ENCODE data around the gene VCL. TPM values are rescaled to one million over a fixed set of nuclear protein-coding genes. Genes with fewer than 3 reads are reported as not detected.

VCL gene
- total RNA-seq, 1 experiment from 2014 or later: 291 TPM

GRCh38 chr10:74006269-74006668 lies 8.4 kb downstream of the VCL start:
- Histone ChIP-seq H3K14ac (ENCODE audit: insufficient read depth, low read length) (no peak overlapping the region), H2BK20ac (ENCODE audit: low read depth, low read length, poor library complexity, severe bottlenecking) (no peak overlapping the region), H2AFZ (ENCODE audit: low read length) (no peak overlapping the region), H4K8ac (replicated peaks; ENCODE audit: insufficient read length, low read depth, low read length) (no peak overlapping the region), H2BK12ac (ENCODE audit: insufficient read length, low read depth, low read length) (no peak overlapping the region), H4K5ac (ENCODE audit: insufficient read length, low read depth, low read length) (no peak overlapping the region), H3K4me2 (ENCODE audit: insufficient read depth, insufficient read length, low read length) (no peak overlapping the region), H3K56ac (ENCODE audit: insufficient read length, low read depth, low read length) (no peak overlapping the region), H3K9ac (ENCODE audit: extremely low read depth, insufficient read length, low read length) (no peak overlapping the region), H2AK5ac (ENCODE audit: insufficient read length, low read length) (no peak overlapping the region), H2BK120ac (ENCODE audit: low read depth, low read length, poor library complexity, severe bottlenecking) (no peak overlapping the region), H3K79me1 (ENCODE audit: insufficient read depth, low read depth, low read length, poor library complexity, severe bottlenecking) (no peaks in the 10 kb centered on the region), H3K9me3 (ENCODE audit: control insufficient read depth, low read depth, low read length) (no peaks in the 10 kb centered on the region), H2BK5ac (ENCODE audit: insufficient read length, low read length) (no peak overlapping the region), H3K4me1 (ENCODE audit: insufficient read depth, low read length) (no peaks in the 10 kb centered on the region; the same call in 1 of the 2 replicates), H3K23me2 (ENCODE audit: insufficient read length, low read depth, low read length, poor library complexity, severe bottlenecking) (no peaks in the 10 kb centered on the region), H3K4ac (ENCODE audit: low read depth, low read length) (no peak overlapping the region), H4K91ac (ENCODE audit: insufficient read length, low read depth, low read length) (no peak overlapping the region), H3K79me2 (ENCODE audit: insufficient read depth, low read length) (peaks cover 55% of the 10 kb centered on the region), H4K20me1 (ENCODE audit: control insufficient read depth, insufficient read depth, insufficient read length) (no peaks in the 10 kb centered on the region), H3K23ac (ENCODE audit: insufficient read length, low read depth, low read length) (no peak overlapping the region), H2BK15ac (ENCODE audit: low read depth, low read length) (no peak overlapping the region), H3K27ac (ENCODE audit: insufficient read length, low read depth, low read length) (no peak overlapping the region), H3K18ac (ENCODE audit: insufficient read length, low read depth, low read length) (no peak overlapping the region), H3T11ph (ENCODE audit: low read length) (no peak overlapping the region), H3K27me3 (ENCODE audit: insufficient read depth, low read length) (no peaks in the 10 kb centered on the region)
- Mint-ChIP-seq H3K36me3 (ENCODE audit: insufficient read depth in 1 of 3, low read depth in 3 of 3) (peaks cover 22 to 53% (median 45%) of the 10 kb centered on the region in 3 experiments), H3K27ac (no peak overlapping the region), H3K4me3 (no peak overlapping the region), H3K4me1 (peaks cover 27 to 45% of the 10 kb centered on the region in 2 experiments), H3K9me3 (no peaks in the 10 kb centered on the region), H3K27me3 (ENCODE audit: low read depth) (no peaks in the 10 kb centered on the region)
- WGBS (ENCODE audit: extremely low coverage, insufficient read length, low lambda C conversion rate): no CpG with 5 or more reads among the region's 1 CpG
- no peak for TF ChIP-seq CTCF (conservative IDR thresholded peaks at IDR 0.05)
- no peak for DNase-seq

All from H9 (cell line).